ENCODE measurements around the gene SLC8A2.
A peak's percentile ranks its signal among the peaks of the same experiment; 100 is the strongest.
"Not testable (repeated sequence)": the region's sequence is repeated elsewhere in the genome, so short reads cannot be mapped to it uniquely, and the experiment has no call there.

SLC8A2 gene

GRCh38 chr19:47402504-47402903, 69.2 kb downstream of the SLC8A2 start:
- no peaks in the 10 kb centered on the region for H3K9me3 ChIP-seq
- peaks cover 0 to 77% of the 10 kb centered on the region in 2 donors for H3K27me3 ChIP-seq
- H3K4me1 ChIP-seq = no peaks in the 10 kb centered on the region
- no peak for TF ChIP-seq CTCF (IDR thresholded peaks at IDR 0.05)
- no peak overlapping the region for H3K27ac ChIP-seq
- H3K36me3 ChIP-seq = no peaks in the 10 kb centered on the region
- DNase-seq = no peak
- intact Hi-C loops (cut with DNase I; ENCODE audit: low total_unique reads) = no loop called here
- no peak overlapping the region for H3K4me3 ChIP-seq

- Histone ChIP-seq H3K36me3 (no peaks in the 10 kb centered on the region), H3K27me3 (peaks cover 0 to 43% of the 10 kb centered on the region in 2 donors), H3K27ac (no peak overlapping the region), H3K4me1 (no peaks in the 10 kb centered on the region), H3K9me3 (no peaks in the 10 kb centered on the region), H3K4me3 (no peak overlapping the region)
- no peak for DNase-seq
- intact Hi-C loops (cut with DNase I; ENCODE audit: low total_unique reads) = no loop called here
- no peak for TF ChIP-seq CTCF (IDR thresholded peaks at IDR 0.05)
Measured at GRCh38 chr19:47398707-47399597, 72.7 kb downstream of the SLC8A2 start.

- Histone ChIP-seq H3K9me3 (no peaks in the 10 kb centered on the region), H3K27ac (no peak overlapping the region), H3K36me3 (no peaks in the 10 kb centered on the region), H3K27me3 (peaks cover 0 to 16% of the 10 kb centered on the region in 2 donors), H3K4me3 (no peak overlapping the region), H3K4me1 (peaks cover 0 to 9% (median 1%) of the 10 kb centered on the region in 4 donors)
- peak; percentile 66 to 83 for DNase-seq
- intact Hi-C loops (cut with DNase I; ENCODE audit: low total_unique reads) = loop anchor here (1.0 kb wide), 1 partner anchor 95 kb away; no protein-coding TSS in a partner anchor
- TF ChIP-seq CTCF (IDR thresholded peaks at IDR 0.05) = peak; percentile 86 to 89
Measured at GRCh38 chr19:47391510-47392223, 80.0 kb downstream of the SLC8A2 start.

- peaks cover 0 to 9% (median 1%) of the 10 kb centered on the region in 4 donors for H3K4me1 ChIP-seq
- no peak overlapping the region for H3K27ac ChIP-seq
- DNase-seq = no peak
- H3K27me3 ChIP-seq = peaks cover 0 to 16% of the 10 kb centered on the region in 2 donors
- H3K4me3 ChIP-seq = no peak overlapping the region
- no peaks in the 10 kb centered on the region for H3K9me3 ChIP-seq
- intact Hi-C loops (cut with DNase I; ENCODE audit: low total_unique reads) = loop anchor here (1.0 kb wide), 1 partner anchor 95 kb away; no protein-coding TSS in a partner anchor
- no peaks in the 10 kb centered on the region for H3K36me3 ChIP-seq
- TF ChIP-seq CTCF (IDR thresholded peaks at IDR 0.05) = no peak
Measured at GRCh38 chr19:47390533-47391488, 80.9 kb downstream of the SLC8A2 start.

- H3K36me3 ChIP-seq = no peaks in the 10 kb centered on the region
- no peak for TF ChIP-seq CTCF (IDR thresholded peaks at IDR 0.05)
- intact Hi-C loops (cut with DNase I; ENCODE audit: low total_unique reads) = no loop called here
- H3K27ac ChIP-seq = no peak overlapping the region
- no peak overlapping the region for H3K4me3 ChIP-seq
- DNase-seq = no peak
- no peaks in the 10 kb centered on the region for H3K9me3 ChIP-seq
- H3K27me3 ChIP-seq = peaks cover 0 to 16% of the 10 kb centered on the region in 2 donors
- peaks cover 0 to 9% (median 1%) of the 10 kb centered on the region in 4 donors for H3K4me1 ChIP-seq
Measured at GRCh38 chr19:47389150-47389556, 82.5 kb downstream of the SLC8A2 start.

GRCh38 chr19:47388721-47389120, 83.0 kb downstream of the SLC8A2 start:
- intact Hi-C loops (cut with DNase I; ENCODE audit: low total_unique reads); H3K27ac ChIP-seq; H3K9me3 ChIP-seq; DNase-seq; H3K4me1 ChIP-seq; H3K36me3 ChIP-seq; H3K4me3 ChIP-seq: not testable (repeated sequence)
- H3K27me3 ChIP-seq = peaks cover 0 to 16% of the 10 kb centered on the region in 2 donors

GRCh38 chr19:47387623-47388022, 84.1 kb downstream of the SLC8A2 start:
- intact Hi-C loops (cut with DNase I; ENCODE audit: low total_unique reads); H3K27ac ChIP-seq; H3K9me3 ChIP-seq; H3K36me3 ChIP-seq; DNase-seq; H3K4me3 ChIP-seq; H3K4me1 ChIP-seq: not testable (repeated sequence)
- H3K27me3 ChIP-seq = peaks cover 0 to 14% of the 10 kb centered on the region in 2 donors

- H3K9me3 ChIP-seq; H3K27ac ChIP-seq; DNase-seq; H3K4me3 ChIP-seq; H3K27me3 ChIP-seq; H3K4me1 ChIP-seq; intact Hi-C loops (cut with DNase I; ENCODE audit: low total_unique reads): not testable (repeated sequence)
- H3K36me3 ChIP-seq = peaks cover 9 to 11% (median 10%) of the 10 kb centered on the region in 3 donors
Measured at GRCh38 chr19:47386582-47386981, 85.1 kb downstream of the SLC8A2 start.
